GM12878 (cell line): Measurements from ENCODE around the gene CNDP1. TPM values are rescaled to one million over a fixed set of nuclear protein-coding genes. Genes with fewer than 3 reads are reported as not detected.

Experiments used
- CBFB ChIP-seq: IDR thresholded peaks from 2 replicates; pipeline ENCODE4 v1.6.1; 2016; ENCODE audit warnings: antibody characterized with exemption, low read depth
- CHD1 ChIP-seq: IDR thresholded peaks from 2 replicates; pipeline ENCODE4 v1.6.1; 2012; ENCODE audit warnings: low read depth, low read length, improper control_type of control experiment
- CHD4 ChIP-seq: fragments of 200-600 bp; sonication (generic); IDR thresholded peaks from 2 replicates; pipeline ENCODE4 v1.6.1; 2016; ENCODE audit warnings: mild to moderate bottlenecking
- CTCF ChIP-seq, 3 experiments: IDR thresholded peaks in 2 of 3; conservative IDR thresholded peaks in 1 of 3; 2 replicates each; pipeline ENCODE4 v1.5.1; 2011; ENCODE audit warnings: low read depth in 3 of 3, low read length in 3 of 3, mild to moderate bottlenecking in 3 of 3, control low read depth in 2 of 3, moderate library complexity in 2 of 3, inconsistent platforms in 1 of 3, mixed read lengths in 1 of 3; ENCODE audit not compliant: control insufficient read depth in 2 of 3, insufficient read depth in 1 of 3; ENCODE audit errors: extremely low read depth in 1 of 3
- ELK1 ChIP-seq: IDR thresholded peaks from 2 replicates; pipeline ENCODE4 v1.6.1; 2012; ENCODE audit warnings: low read depth, low read length, improper control_type of control experiment
- IRF3 ChIP-seq: fragments of 450-650 bp; IDR thresholded peaks from 2 replicates; pipeline ENCODE4 v1.6.1; 2014; ENCODE audit warnings: mild to moderate bottlenecking
- KDM1A ChIP-seq: fragments of 200-600 bp; sonication (generic); IDR thresholded peaks from 2 replicates; pipeline ENCODE4 v1.6.1; 2016; ENCODE audit warnings: borderline replicate concordance
- NFXL1 ChIP-seq: fragments of 450-650 bp; IDR thresholded peaks from 2 replicates; pipeline ENCODE4 v1.6.1; 2017; ENCODE audit warnings: antibody characterized with exemption, mild to moderate bottlenecking, borderline replicate concordance
- NFYA ChIP-seq: IDR thresholded peaks from 2 replicates; pipeline ENCODE4 v1.6.1; 2011; ENCODE audit warnings: low read depth, mild to moderate bottlenecking, low read length, improper control_type of control experiment, borderline replicate concordance
- NR2C2 ChIP-seq: IDR thresholded peaks from 2 replicates; pipeline ENCODE4 v1.6.1; 2011; ENCODE audit warnings: borderline replicate concordance, low read depth; ENCODE audit not compliant: control insufficient read depth, insufficient read length
- PBX3 ChIP-seq: IDR thresholded peaks from 2 replicates; pipeline ENCODE4 v1.6.1; 2011; ENCODE audit warnings: mild to moderate bottlenecking, low read depth, low read length, moderate library complexity; ENCODE audit not compliant: insufficient replicate concordance
- SMAD1 ChIP-seq: fragments of 450-650 bp; IDR thresholded peaks from 2 replicates; pipeline ENCODE4 v1.6.1; 2018; ENCODE audit warnings: mild to moderate bottlenecking, low read depth; ENCODE audit not compliant: partially characterized antibody
- SMAD5 ChIP-seq: IDR thresholded peaks from 2 replicates; pipeline ENCODE4 v1.6.1; 2016; ENCODE audit warnings: antibody characterized with exemption, low read depth
- STAT1 ChIP-seq: fragments of 450-650 bp; conservative IDR thresholded peaks from 2 replicates; pipeline ENCODE4 v1.6.1; 2014; ENCODE audit warnings: antibody characterized with exemption, mild to moderate bottlenecking
- ZNF384 ChIP-seq: IDR thresholded peaks from 2 replicates; pipeline ENCODE4 v1.6.1; 2012; ENCODE audit warnings: low read depth, mild to moderate bottlenecking, low read length, improper control_type of control experiment, borderline replicate concordance
- ZNF687 ChIP-seq: fragments of 450-650 bp; IDR thresholded peaks from 2 replicates; pipeline ENCODE4 v1.6.1; 2017; ENCODE audit warnings: mild to moderate bottlenecking, moderate library complexity
- polyA plus RNA-seq, 11 experiments: library from polyadenylated mRNA; depleted of rRNA in 4 of 11; unstranded in 6 of 11; stranded (reverse) in 5 of 11; fragments of >200 nt; fragmentation: Nextera tagmentation in 4 of 11; fragmentation: Illumina TruSeq in 1 of 11; extraction: Ambion mirVana in 4 of 11; extraction: Trizol in 1 of 11; gene quantifications; 1 replicate in 1 of 11; 2 replicates in 10 of 11; pipeline versions ENCODE4 v1.2.1 to v1.2.3, GENCODE V29; 2011 to 2016; ENCODE audit warnings: inconsistent platforms in 2 of 11, missing spikeins in 2 of 11, low read depth in 1 of 11
- total RNA-seq, 4 experiments: library from RNA; depleted of rRNA in 3 of 4; stranded (reverse); fragments of >200 nt in 3 of 4; fragmentation: Illumina TruSeq in 1 of 4; extraction: Trizol in 1 of 4; gene quantifications; 2 replicates each; pipeline versions ENCODE4 v1.2.1 to v1.2.3, GENCODE V29; 2013 to 2021

Gene CNDP1
- total and polyA plus RNA-seq, 10 of the 15 experiments (the other 5 are each of a cell fraction or from before 2014, with no cell fraction given), result 0.04 to 0.05 TPM; not detected in 8

- TF ChIP-seq SMAD5 (peak; percentile 69), CHD4 (no peak), KDM1A (no peak), ZNF687 (no peak), NFYA (no peak), ZNF384 (no peak), STAT1 (no peak), IRF3 (no peak; the same call in 1 of the 2 replicates), CHD1 (no peak), CTCF (IDR thresholded peaks at IDR 0.05 in 2 of 3, conservative IDR thresholded peaks at IDR 0.05 in 1 of 3; ENCODE audit: control insufficient read depth in 2 of 3, extremely low read depth in 1 of 3, insufficient read depth in 1 of 3, low read depth in 3 of 3, low read length in 3 of 3) (no peak), PBX3 (peak; percentile 93), ELK1 (0 out of 2 replicates have a peak, but pooled peaks have one; percentile 26), NR2C2 (no peak), NFXL1 (no peak), SMAD1 (no peak), CBFB (no peak)
Measured at GRCh38 chr18:74495581-74496507, 38.5 kb upstream of the CNDP1 start, which contains the start of gene CNDP2 (continued).
